ENCODE measurements around the gene DUSP18.

DNA sequence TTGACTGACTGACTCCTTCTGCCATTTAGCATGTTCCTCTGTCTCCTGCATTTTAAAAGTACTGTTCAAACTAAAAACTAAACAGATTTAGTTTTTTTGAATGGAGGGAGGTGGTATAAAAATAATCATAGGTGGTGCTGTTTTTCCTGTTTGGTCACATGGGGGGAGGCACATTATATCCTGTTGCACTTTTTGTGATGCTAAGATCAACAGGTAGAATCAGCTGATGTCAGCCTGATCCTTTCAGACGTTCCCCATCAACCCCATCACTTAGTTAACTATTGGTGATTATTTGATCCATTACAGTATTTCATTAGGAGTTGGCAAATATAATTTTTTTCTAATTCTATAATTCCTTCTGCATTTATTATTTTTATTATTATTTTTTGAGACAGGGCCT, 21.9 kb upstream of the DUSP18 start:
- TF ChIP-seq CTCF (IDR thresholded peaks at IDR 0.05; ENCODE audit: low read depth, low read length) (no peak), EZH2phosphoT487 (IDR thresholded peaks at IDR 0.05; ENCODE audit: low read depth) (no peak)

Measured in OCI-LY3 (cell line).